H1 (cell line): Measurements from ENCODE around the gene MAFF. TPM values are rescaled to one million over a fixed set of nuclear protein-coding genes. Genes with fewer than 3 reads are reported as not detected.

ENCODE experiments used
- BACH1 ChIP-seq: IDR thresholded peaks from 2 replicates; pipeline ENCODE4 v1.6.1; 2012; ENCODE audit warnings: low read length, improper control_type of control experiment
- BCL11A ChIP-seq, 2 experiments: IDR thresholded peaks; one replicate each; pipeline ENCODE4 v1.6.1; 2011; ENCODE audit warnings: low read depth in 2 of 2, low read length in 2 of 2, mild to moderate bottlenecking in 2 of 2
- CHD1 ChIP-seq: IDR thresholded peaks from 2 replicates; pipeline ENCODE4 v1.6.1; 2012; ENCODE audit warnings: low read depth, low read length, improper control_type of control experiment
- CREB1 ChIP-seq: IDR thresholded peaks from 2 replicates; pipeline ENCODE4 v1.6.1; 2012; ENCODE audit warnings: inconsistent platforms
- EGR1 ChIP-seq: IDR thresholded peaks from 2 replicates; pipeline ENCODE4 v1.6.1; 2011; ENCODE audit warnings: low read depth, low read length, borderline replicate concordance
- JUN ChIP-seq: IDR thresholded peaks from 2 replicates; pipeline ENCODE4 v1.6.1; 2011; ENCODE audit warnings: low read depth, mild to moderate bottlenecking, improper control_type of control experiment, low read length
- JUND ChIP-seq: IDR thresholded peaks from 2 replicates; pipeline ENCODE4 v1.6.1; 2011; ENCODE audit warnings: mild to moderate bottlenecking, improper control_type of control experiment, low read length
- KDM4A ChIP-seq: IDR thresholded peaks from one replicate; pipeline ENCODE4 v1.7.1; 2012; ENCODE audit warnings: low read depth, mild to moderate bottlenecking, moderate library complexity, low read length, inconsistent platforms; ENCODE audit not compliant: severe bottlenecking
- MAFK ChIP-seq: IDR thresholded peaks from 2 replicates; pipeline ENCODE4 v1.6.1; 2012; ENCODE audit warnings: low read depth, mild to moderate bottlenecking, improper control_type of control experiment, low read length
- POLR2A ChIP-seq, 2 experiments: IDR thresholded peaks; 1 replicate in 1 of 2; 2 replicates in 1 of 2; pipeline ENCODE4 v1.6.1; 2011; ENCODE audit warnings: low read depth in 2 of 2, low read length in 2 of 2, mild to moderate bottlenecking in 2 of 2; ENCODE audit errors: control extremely low read depth in 1 of 2
- RAD21 ChIP-seq, 2 experiments: IDR thresholded peaks in 1 of 2; conservative IDR thresholded peaks in 1 of 2; 2 replicates each; pipeline ENCODE4 v1.6.1; 2011; ENCODE audit warnings: low read depth in 2 of 2, low read length in 2 of 2, improper control_type of control experiment in 1 of 2, inconsistent platforms in 1 of 2, mild to moderate bottlenecking in 1 of 2, moderate library complexity in 1 of 2
- RXRA ChIP-seq: IDR thresholded peaks from 2 replicates; pipeline ENCODE4 v1.6.1; 2011; ENCODE audit warnings: low read depth, mild to moderate bottlenecking, low read length, moderate library complexity; ENCODE audit not compliant: insufficient read depth
- SAP30 ChIP-seq: fragments of 300-600 bp; sonication (generic); IDR thresholded peaks from 2 replicates; pipeline ENCODE4 v1.7.1; 2012; ENCODE audit warnings: low read length, moderate library complexity, mild to moderate bottlenecking, inconsistent platforms; ENCODE audit not compliant: insufficient read depth, insufficient replicate concordance
- SIN3A ChIP-seq, 2 experiments: IDR thresholded peaks in 1 of 2; conservative IDR thresholded peaks in 1 of 2; 2 replicates each; pipeline ENCODE4 v1.6.1; 2011 to 2012; ENCODE audit warnings: low read length in 2 of 2, improper control_type of control experiment in 1 of 2, low read depth in 1 of 2, mild to moderate bottlenecking in 1 of 2
- SIRT6 ChIP-seq: IDR thresholded peaks from one replicate; pipeline ENCODE4 v1.7.1; 2012; ENCODE audit warnings: low read length, inconsistent platforms
- YY1 ChIP-seq: IDR thresholded peaks from 2 replicates; pipeline ENCODE4 v1.6.1; 2011; ENCODE audit warnings: low read depth, mild to moderate bottlenecking, low read length
- polyA plus RNA-seq, 7 experiments: library from polyadenylated mRNA; depleted of rRNA in 3 of 7; stranded (reverse) in 5 of 7; unstranded in 2 of 7; fragments of >200 nt in 5 of 7; fragments of 200-250 nt in 2 of 7; gene quantifications; 1 replicate in 5 of 7; 2 replicates in 1 of 7; 4 replicates in 1 of 7; pipeline versions ENCODE4 v1.2.1 to v1.2.3, GENCODE V29; 2011 to 2013; ENCODE audit warnings: missing spikeins in 2 of 7, mixed read lengths in 2 of 7
- total RNA-seq: library from RNA; stranded (reverse); fragmentation: NEBNext Ultra II Directional; extraction: Animal tissue kit (Norgen Biotek cat#: 25700); gene quantifications from 2 replicates; pipeline ENCODE4 v1.2.1, GENCODE V29; 2021

The MAFF gene
- total and polyA plus RNA-seq, 2 of the 8 experiments (the other 6 are each of a cell fraction or from before 2014, with no cell fraction given): 1.5 to 6.3 TPM

DNA sequence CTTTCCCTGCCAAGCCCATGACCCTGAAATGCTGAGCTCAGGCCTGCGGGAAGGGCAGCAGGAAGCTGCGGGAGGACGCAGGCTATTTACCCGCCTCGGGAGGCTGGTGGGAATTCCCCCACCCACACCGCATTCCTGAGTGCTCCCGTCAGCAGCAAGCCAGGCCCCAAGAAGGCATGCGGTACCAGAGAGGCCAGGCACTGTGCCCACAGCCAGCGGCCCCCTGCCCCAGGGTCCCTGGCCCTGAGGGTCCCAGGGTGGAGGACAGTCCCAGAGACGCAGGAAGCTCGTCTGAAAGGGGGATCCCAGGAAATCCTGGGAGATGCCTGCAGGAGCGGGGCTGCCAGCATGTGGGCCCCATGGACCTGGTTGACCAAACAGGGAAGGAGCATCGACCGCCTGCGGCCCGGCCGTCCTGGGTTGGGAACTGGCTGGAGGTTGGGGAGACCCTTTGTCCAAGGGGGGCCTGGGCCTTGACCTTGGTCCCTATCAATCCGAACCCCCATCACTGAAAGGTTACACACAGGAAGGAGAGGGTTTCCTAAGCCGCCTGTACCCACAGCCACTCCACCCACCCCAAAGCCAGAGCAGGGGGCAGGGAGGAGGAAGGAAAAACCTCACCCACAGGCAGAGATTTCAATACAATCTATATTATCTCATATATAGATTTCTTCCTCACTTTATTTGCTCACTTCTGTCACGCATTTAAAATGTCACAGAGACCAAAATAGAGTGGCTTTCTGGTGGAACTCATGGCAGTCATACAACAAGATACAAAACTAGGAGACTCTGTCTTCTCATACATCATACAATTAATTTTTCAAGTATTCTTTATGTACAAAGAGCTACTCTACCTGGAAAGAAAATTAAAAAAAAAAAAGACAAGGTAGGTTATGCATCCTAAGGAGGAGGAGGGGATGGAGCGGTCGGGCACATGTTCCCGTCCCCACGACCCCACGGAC, 17.1 kb downstream of the MAFF start (continued):
- TF ChIP-seq EGR1 (peak; percentile 99), SIN3A (conservative IDR thresholded peaks at IDR 0.05 in 1 of 2, IDR thresholded peaks at IDR 0.05 in 1 of 2; ENCODE audit: low read depth in 1 of 2, low read length in 2 of 2) (no peak), JUN (peak; percentile 91), JUND (peak; percentile 92), BCL11A (IDR thresholded peaks at IDR 0.05; ENCODE audit: low read depth in 2 of 2, low read length in 2 of 2) (no peak), KDM4A (no peak), SAP30 (no peak), POLR2A (IDR thresholded peaks at IDR 0.05; ENCODE audit: control extremely low read depth in 1 of 2, low read depth in 2 of 2, low read length in 2 of 2) (peak in 1 of 2 experiments; percentile 86; a peak in 2 of 3 replicates), BACH1 (peak; percentile 72), SIRT6 (no peak), RXRA (no peak), MAFK (no peak), RAD21 (IDR thresholded peaks at IDR 0.05 in 1 of 2, conservative IDR thresholded peaks at IDR 0.05 in 1 of 2; ENCODE audit: low read depth in 2 of 2, low read length in 2 of 2) (no peak; a peak in 1 of 4 replicates), CHD1 (no peak), CREB1 (peak; percentile 50), YY1 (peak; percentile 63; the same call in 1 of the 2 replicates)
- TF ChIP-seq, all 59 proteins: peak for 22
